GM12891 (cell line): ENCODE measurements around the gene SERPINE2.

ENCODE experiments used
- POLR2A ChIP-seq: IDR thresholded peaks from 2 replicates; pipeline ENCODE4 v1.6.1; 2011; ENCODE audit warnings: low read depth, low read length, control low read depth
- POLR2AphosphoS5 ChIP-seq: IDR thresholded peaks from 2 replicates; pipeline ENCODE4 v1.6.1; 2011; ENCODE audit warnings: low read depth, low read length, control low read depth

DNA sequence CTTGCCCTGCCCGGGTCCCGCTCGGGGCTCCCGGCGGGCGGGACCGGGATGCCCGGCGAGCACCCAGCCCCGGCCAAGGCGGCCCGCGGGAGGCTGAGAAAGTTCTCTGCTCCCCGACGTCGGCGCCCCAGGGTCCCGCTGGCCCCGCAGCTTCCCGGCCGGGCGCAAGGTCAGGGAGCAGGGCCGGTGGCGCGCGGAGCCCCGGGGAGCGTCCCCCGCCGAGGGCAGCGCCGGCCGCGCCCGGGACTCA is 331 bp downstream of the SERPINE2 start:
- TF ChIP-seq POLR2AphosphoS5 (no peak), POLR2A (no peak)
